WTC11 (cell line): ENCODE results near the gene CT45A8.
"Not testable (repeated sequence)": the region's sequence is repeated elsewhere in the genome, so short reads cannot be mapped to it uniquely, and the experiment has no call there.

Experiments used
- CREM ChIP-seq: sonication (generic); formaldehyde crosslinking; IDR thresholded peaks from 2 replicates; pipeline ENCODE4 v1.8.1; 2022; ENCODE audit warnings: mild to moderate bottlenecking, missing genetic modification reagents, moderate library complexity
- CTCF ChIP-seq: fragments of 200-600 bp; IDR thresholded peaks from 2 replicates; pipeline ENCODE4 v1.8.0; 2022; ENCODE audit warnings: antibody characterized with exemption
- FOXJ3 ChIP-seq: sonication (generic); formaldehyde crosslinking; IDR thresholded peaks from 2 replicates; pipeline ENCODE4 v1.9.0; 2021; ENCODE audit warnings: missing genetic modification reagents, mild to moderate bottlenecking, borderline replicate concordance
- FOXK1 ChIP-seq: sonication (generic); formaldehyde crosslinking; IDR thresholded peaks from 2 replicates; pipeline ENCODE4 v1.8.0; 2022; ENCODE audit warnings: mild to moderate bottlenecking, moderate library complexity, missing genetic modification reagents
- HMGXB4 ChIP-seq: sonication (generic); formaldehyde crosslinking; IDR thresholded peaks from 2 replicates; pipeline ENCODE4 v1.8.1; 2023; ENCODE audit warnings: mild to moderate bottlenecking, moderate library complexity, missing genetic modification reagents
- JUN ChIP-seq: sonication (generic); formaldehyde crosslinking; IDR thresholded peaks from 2 replicates; pipeline ENCODE4 v1.8.0; 2023; ENCODE audit warnings: mild to moderate bottlenecking, missing genetic modification reagents
- NFE2L1 ChIP-seq: sonication (generic); formaldehyde crosslinking; IDR thresholded peaks from 2 replicates; pipeline ENCODE4 v1.8.1; 2023; ENCODE audit warnings: missing genetic modification reagents
- NR1H2 ChIP-seq: sonication (generic); formaldehyde crosslinking; IDR thresholded peaks from 2 replicates; pipeline ENCODE4 v1.9.0; 2021; ENCODE audit warnings: mild to moderate bottlenecking, moderate library complexity, missing genetic modification reagents
- SP1 ChIP-seq: sonication (generic); formaldehyde crosslinking; conservative IDR thresholded peaks from 2 replicates; pipeline ENCODE4 v1.8.1; 2022; ENCODE audit warnings: missing genetic modification reagents
- USF2 ChIP-seq: sonication (generic); formaldehyde crosslinking; IDR thresholded peaks from 2 replicates; pipeline ENCODE4 v1.8.1; 2023; ENCODE audit warnings: mild to moderate bottlenecking, missing genetic modification reagents, moderate library complexity
- ZNF219 ChIP-seq: sonication (generic); formaldehyde crosslinking; IDR thresholded peaks from 2 replicates; pipeline ENCODE4 v1.8.0; 2023; ENCODE audit warnings: missing genetic modification reagents, mild to moderate bottlenecking, borderline replicate concordance
- ZNF423 ChIP-seq: fragments of 250-450 bp; sonication (Bioruptor Pico); IDR thresholded peaks from 2 replicates; pipeline ENCODE4 v2.1.2; 2022; ENCODE audit warnings: mild to moderate bottlenecking, moderate library complexity
- TF ChIP-seq, protein P1 (sequence below): sonication (generic); formaldehyde crosslinking; IDR thresholded peaks from 2 replicates; pipeline ENCODE4 v1.8.0; 2022; ENCODE audit warnings: mild to moderate bottlenecking, missing genetic modification reagents
- TF ChIP-seq, protein P2 (sequence below): sonication (generic); formaldehyde crosslinking; IDR thresholded peaks from 2 replicates; pipeline ENCODE4 v1.8.0; 2023; ENCODE audit warnings: mild to moderate bottlenecking, missing genetic modification reagents

- TF ChIP-seq CTCF; NFE2L1 (CRISPR knock-in tag); USF2 (CRISPR knock-in tag); FOXK1 (CRISPR knock-in tag); NR1H2; SP1 (CRISPR knock-in tag); ZNF423 (CRISPR knock-in tag); HMGXB4; ZNF219; CREM (CRISPR knock-in tag); FOXJ3 (CRISPR knock-in tag); JUN (CRISPR knock-in tag): not testable (repeated sequence)
- TF ChIP-seq, protein P1, sequence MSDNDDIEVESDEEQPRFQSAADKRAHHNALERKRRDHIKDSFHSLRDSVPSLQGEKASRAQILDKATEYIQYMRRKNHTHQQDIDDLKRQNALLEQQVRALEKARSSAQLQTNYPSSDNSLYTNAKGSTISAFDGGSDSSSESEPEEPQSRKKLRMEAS (CRISPR knock-in tag), result not testable (repeated sequence)
- TF ChIP-seq, protein P2, sequence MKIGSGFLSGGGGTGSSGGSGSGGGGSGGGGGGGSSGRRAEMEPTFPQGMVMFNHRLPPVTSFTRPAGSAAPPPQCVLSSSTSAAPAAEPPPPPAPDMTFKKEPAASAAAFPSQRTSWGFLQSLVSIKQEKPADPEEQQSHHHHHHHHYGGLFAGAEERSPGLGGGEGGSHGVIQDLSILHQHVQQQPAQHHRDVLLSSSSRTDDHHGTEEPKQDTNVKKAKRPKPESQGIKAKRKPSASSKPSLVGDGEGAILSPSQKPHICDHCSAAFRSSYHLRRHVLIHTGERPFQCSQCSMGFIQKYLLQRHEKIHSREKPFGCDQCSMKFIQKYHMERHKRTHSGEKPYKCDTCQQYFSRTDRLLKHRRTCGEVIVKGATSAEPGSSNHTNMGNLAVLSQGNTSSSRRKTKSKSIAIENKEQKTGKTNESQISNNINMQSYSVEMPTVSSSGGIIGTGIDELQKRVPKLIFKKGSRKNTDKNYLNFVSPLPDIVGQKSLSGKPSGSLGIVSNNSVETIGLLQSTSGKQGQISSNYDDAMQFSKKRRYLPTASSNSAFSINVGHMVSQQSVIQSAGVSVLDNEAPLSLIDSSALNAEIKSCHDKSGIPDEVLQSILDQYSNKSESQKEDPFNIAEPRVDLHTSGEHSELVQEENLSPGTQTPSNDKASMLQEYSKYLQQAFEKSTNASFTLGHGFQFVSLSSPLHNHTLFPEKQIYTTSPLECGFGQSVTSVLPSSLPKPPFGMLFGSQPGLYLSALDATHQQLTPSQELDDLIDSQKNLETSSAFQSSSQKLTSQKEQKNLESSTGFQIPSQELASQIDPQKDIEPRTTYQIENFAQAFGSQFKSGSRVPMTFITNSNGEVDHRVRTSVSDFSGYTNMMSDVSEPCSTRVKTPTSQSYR, result not testable (repeated sequence)
Observed at GRCh38 chrX:135819912-135820311, 34.4 kb downstream of the CT45A8 start, which contains the start of gene CT45A2.
